Mesothelial cell of epicardium (in vitro differentiated cells): ENCODE measurements around the gene FGF14. TPM values are rescaled to one million over a fixed set of nuclear protein-coding genes. Genes with fewer than 3 reads are reported as not detected.

ENCODE experiments used
- DNase-seq, 2 experiments: peaks; one replicate each; pipeline ENCODE4 v3.0.0; 2021; ENCODE audit warnings: low spot score in 2 of 2; ENCODE audit not compliant: unreplicated experiment in 2 of 2
- H3K27ac Mint-ChIP-seq: 2 replicates; pipeline ENCODE4 v1.8.0; 2021; ENCODE audit warnings: mixed read lengths
- H3K27me3 Mint-ChIP-seq: 2 replicates; pipeline ENCODE4 v1.8.0; 2021; ENCODE audit warnings: low read depth, mixed read lengths
- H3K36me3 Mint-ChIP-seq: 2 replicates; pipeline ENCODE4 v1.8.0; 2021; ENCODE audit warnings: mixed read lengths
- H3K4me1 Mint-ChIP-seq: 2 replicates; pipeline ENCODE4 v1.8.0; 2021; ENCODE audit warnings: mixed read lengths
- H3K4me3 Mint-ChIP-seq: 2 replicates; pipeline ENCODE4 v1.8.0; 2021; ENCODE audit warnings: mild to moderate bottlenecking, moderate library complexity, mixed read lengths
- H3K9me3 Mint-ChIP-seq: 2 replicates; pipeline ENCODE4 v1.8.0; 2021; ENCODE audit warnings: mixed read lengths
- CTCF ChIP-seq: fragments of 200-600 bp; sonication (generic); IDR thresholded peaks from one replicate; pipeline ENCODE4 v1.5.0; 2021; ENCODE audit warnings: antibody characterized with exemption; ENCODE audit not compliant: unreplicated experiment
- total RNA-seq: library from RNA; stranded (reverse); gene quantifications from 3 replicates; pipeline ENCODE4 v1.2.1, GENCODE V29; 2021

FGF14 gene
- total RNA-seq, 1 donor from 2014 or later = 0.02 TPM

GRCh38 chr13:101942038-101942437, 459.8 kb downstream of the FGF14 start:
- Mint-ChIP-seq H3K4me1 (no peaks in the 10 kb centered on the region), H3K27me3 (peaks cover 34% of the 10 kb centered on the region), H3K36me3 (no peaks in the 10 kb centered on the region), H3K9me3 (no peaks in the 10 kb centered on the region), H3K27ac (no peak overlapping the region), H3K4me3 (no peak overlapping the region)
- no peak for TF ChIP-seq CTCF
- no peak for DNase-seq

GRCh38 chr13:101941095-101941783, 460.6 kb downstream of the FGF14 start:
- H3K36me3 Mint-ChIP-seq = no peaks in the 10 kb centered on the region
- no peaks in the 10 kb centered on the region for H3K4me1 Mint-ChIP-seq
- H3K9me3 Mint-ChIP-seq = no peaks in the 10 kb centered on the region
- peaks cover 35% of the 10 kb centered on the region for H3K27me3 Mint-ChIP-seq
- DNase-seq = no peak
- TF ChIP-seq CTCF = no peak
- H3K4me3 Mint-ChIP-seq = no peak overlapping the region
- no peak overlapping the region for H3K27ac Mint-ChIP-seq

- Mint-ChIP-seq H3K4me3 (no peak overlapping the region), H3K27me3 (peaks cover 41% of the 10 kb centered on the region), H3K4me1 (no peaks in the 10 kb centered on the region), H3K36me3 (no peaks in the 10 kb centered on the region), H3K9me3 (no peaks in the 10 kb centered on the region), H3K27ac (no peak overlapping the region)
- no peak for DNase-seq
- no peak for TF ChIP-seq CTCF
Observed at GRCh38 chr13:101939370-101939769, 462.5 kb downstream of the FGF14 start.

GRCh38 chr13:101935828-101936227, 466.0 kb downstream of the FGF14 start:
- H3K27me3 Mint-ChIP-seq = peaks cover 54% of the 10 kb centered on the region
- no peaks in the 10 kb centered on the region for H3K36me3 Mint-ChIP-seq
- H3K4me1 Mint-ChIP-seq = no peaks in the 10 kb centered on the region
- H3K9me3 Mint-ChIP-seq = no peaks in the 10 kb centered on the region
- TF ChIP-seq CTCF = no peak
- DNase-seq = no peak
- H3K27ac Mint-ChIP-seq = no peak overlapping the region
- H3K4me3 Mint-ChIP-seq = no peak overlapping the region

GRCh38 chr13:101931186-101931585, 470.7 kb downstream of the FGF14 start:
- H3K36me3 Mint-ChIP-seq = no peaks in the 10 kb centered on the region

More at GRCh38 chr13:101931186-101931585, 470.7 kb downstream of the FGF14 start:
- H3K4me1 Mint-ChIP-seq = no peaks in the 10 kb centered on the region
- no peaks in the 10 kb centered on the region for H3K9me3 Mint-ChIP-seq
- H3K27me3 Mint-ChIP-seq = peaks cover 56% of the 10 kb centered on the region
- no peak overlapping the region for H3K4me3 Mint-ChIP-seq
- TF ChIP-seq CTCF = no peak
- H3K27ac Mint-ChIP-seq = no peak overlapping the region
- no peak for DNase-seq
